Ovary (tissue), 3 donors: ENCODE measurements around the gene FAM171A1.

Experiments used
- CTCF ChIP-seq, 3 donors: fragments of 450-650 bp in 2 of 3; fragments of 200-600 bp in 1 of 3; IDR thresholded peaks; one replicate each; pipeline versions ENCODE4 v1.5.1 to v1.8.0; 2016 to 2022; ENCODE audit warnings: antibody characterized with exemption in 3 of 3, mild to moderate bottlenecking in 1 of 3
- EP300 ChIP-seq: sonication (generic); formaldehyde crosslinking; IDR thresholded peaks from one replicate; pipeline ENCODE4 v1.6.1; 2017; ENCODE audit warnings: antibody characterized with exemption
- donor health status: DM: no; HTN: no; CAD: no.

- no peak for TF ChIP-seq CTCF (IDR thresholded peaks at IDR 0.05)
- TF ChIP-seq EP300 = no peak
These were observed 118.7 kb downstream of the FAM171A1 start for GRCh38 chr10:15252396-15252795.
